Activated T-cell treated with anti-CD3 and anti-CD28 coated beads for 4 hours (primary cell): ENCODE measurements around the gene YKT6.

Source experiments
- DNase-seq: peaks from one replicate; pipeline ENCODE4 v3.0.0-alpha.2; 2020

Gene YKT6

GRCh38 chr7:44220046-44220357 lies 19.2 kb downstream of the YKT6 start:
- DNase-seq = no peak

GRCh38 chr7:44220358-44221112 lies 19.8 kb downstream of the YKT6 start:
- DNase-seq = no peak

GRCh38 chr7:44221231-44221791 lies 20.5 kb downstream of the YKT6 start:
- no peak for DNase-seq

GRCh38 chr7:44222074-44222473 lies 21.3 kb downstream of the YKT6 start:
- DNase-seq = no peak

GRCh38 chr7:44222776-44223261 lies 22.0 kb downstream of the YKT6 start:
- no peak for DNase-seq

- no peak for DNase-seq
Observed at GRCh38 chr7:44223362-44224079, 22.7 kb downstream of the YKT6 start.

GRCh38 chr7:44224080-44224973 lies 23.5 kb downstream of the YKT6 start:
- DNase-seq = no peak

- no peak for DNase-seq
Observed at GRCh38 chr7:44224974-44225565, 24.3 kb downstream of the YKT6 start.

GRCh38 chr7:44225566-44226395 lies 25.0 kb downstream of the YKT6 start:
- DNase-seq = no peak

GRCh38 chr7:44226396-44226753 lies 25.6 kb downstream of the YKT6 start:
- DNase-seq = no peak

- DNase-seq = no peak
Observed at GRCh38 chr7:44227911-44228310, 27.1 kb downstream of the YKT6 start.

- DNase-seq = no peak
Observed at GRCh38 chr7:44228571-44229350, 28.0 kb downstream of the YKT6 start.

- DNase-seq = no peak
Observed at GRCh38 chr7:44229546-44230105, 28.8 kb downstream of the YKT6 start.

- DNase-seq = no peak
Observed at GRCh38 chr7:44230286-44230685, 29.5 kb downstream of the YKT6 start.

- no peak for DNase-seq
Observed at GRCh38 chr7:44231088-44231487, 30.3 kb downstream of the YKT6 start.

- DNase-seq = no peak
Observed at GRCh38 chr7:44232396-44232795, 31.6 kb downstream of the YKT6 start.

GRCh38 chr7:44232901-44233715 lies 32.3 kb downstream of the YKT6 start:
- no peak for DNase-seq

GRCh38 chr7:44235066-44235465 lies 34.3 kb downstream of the YKT6 start:
- no peak for DNase-seq

GRCh38 chr7:44235582-44236332 lies 35.0 kb downstream of the YKT6 start:
- no peak for DNase-seq
